GM12875 (cell line): Measurements from ENCODE around the gene EFNB2.
A peak's percentile ranks its signal among the peaks of the same experiment; 100 is the strongest.

Experiments
- H3K4me3 ChIP-seq: one replicate; pipeline ENCODE4 v1.5.1; 2011; ENCODE audit warnings: low read depth, low read length, control low read depth
- TF ChIP-seq, protein P1 (sequence below): IDR thresholded peaks from 2 replicates; pipeline ENCODE4 v1.5.1; 2011; ENCODE audit warnings: low read depth, mild to moderate bottlenecking, control low read depth, inconsistent platforms, low read length, moderate library complexity, borderline replicate concordance; ENCODE audit not compliant: insufficient read depth

EFNB2 gene, protein sequence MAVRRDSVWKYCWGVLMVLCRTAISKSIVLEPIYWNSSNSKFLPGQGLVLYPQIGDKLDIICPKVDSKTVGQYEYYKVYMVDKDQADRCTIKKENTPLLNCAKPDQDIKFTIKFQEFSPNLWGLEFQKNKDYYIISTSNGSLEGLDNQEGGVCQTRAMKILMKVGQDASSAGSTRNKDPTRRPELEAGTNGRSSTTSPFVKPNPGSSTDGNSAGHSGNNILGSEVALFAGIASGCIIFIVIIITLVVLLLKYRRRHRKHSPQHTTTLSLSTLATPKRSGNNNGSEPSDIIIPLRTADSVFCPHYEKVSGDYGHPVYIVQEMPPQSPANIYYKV

DNA sequence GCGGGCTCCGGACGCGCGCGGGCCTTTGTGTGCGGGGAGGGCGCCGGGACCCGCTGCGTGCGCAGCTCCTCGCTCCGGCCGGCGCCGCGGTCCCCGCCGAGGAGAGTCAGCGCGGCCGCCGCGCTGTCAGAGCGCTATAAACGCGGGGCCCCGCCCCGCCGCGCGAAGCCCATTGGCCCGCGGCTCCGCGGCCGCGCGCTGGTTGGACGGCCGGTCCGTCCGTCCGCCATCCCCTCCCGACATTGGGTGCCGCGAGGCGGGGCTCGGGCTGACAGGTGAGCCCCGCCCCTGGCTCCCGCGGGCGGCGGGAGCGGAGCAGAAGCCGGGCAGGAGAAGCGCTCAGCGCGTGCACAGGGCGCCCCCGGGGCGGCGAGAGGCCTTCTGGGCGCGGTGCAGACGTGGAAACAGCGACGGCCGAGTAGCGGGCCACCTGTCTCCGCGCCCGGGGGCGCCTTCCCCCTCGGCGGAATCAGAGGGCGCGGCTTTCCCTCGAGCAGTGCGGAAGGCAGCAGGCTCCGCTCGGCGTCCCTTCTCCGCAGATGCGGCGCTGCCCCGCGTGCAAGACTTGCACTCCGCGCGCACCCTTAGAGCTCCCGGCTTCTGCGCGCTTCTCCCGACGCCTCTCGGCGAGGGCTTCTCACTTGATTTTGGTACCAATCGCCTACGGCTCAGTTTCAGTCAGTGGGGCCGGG, at the start of gene EFNB2:
TSS of gene EFNB2 (minus strand) at position 111 of the 692 bp plus-strand sequence. CDS start 698 bp downstream, outside the sequence.
- H3K4me3 ChIP-seq: peak within 1 kb of the TSS; percentile 67
- TF ChIP-seq, protein P1, sequence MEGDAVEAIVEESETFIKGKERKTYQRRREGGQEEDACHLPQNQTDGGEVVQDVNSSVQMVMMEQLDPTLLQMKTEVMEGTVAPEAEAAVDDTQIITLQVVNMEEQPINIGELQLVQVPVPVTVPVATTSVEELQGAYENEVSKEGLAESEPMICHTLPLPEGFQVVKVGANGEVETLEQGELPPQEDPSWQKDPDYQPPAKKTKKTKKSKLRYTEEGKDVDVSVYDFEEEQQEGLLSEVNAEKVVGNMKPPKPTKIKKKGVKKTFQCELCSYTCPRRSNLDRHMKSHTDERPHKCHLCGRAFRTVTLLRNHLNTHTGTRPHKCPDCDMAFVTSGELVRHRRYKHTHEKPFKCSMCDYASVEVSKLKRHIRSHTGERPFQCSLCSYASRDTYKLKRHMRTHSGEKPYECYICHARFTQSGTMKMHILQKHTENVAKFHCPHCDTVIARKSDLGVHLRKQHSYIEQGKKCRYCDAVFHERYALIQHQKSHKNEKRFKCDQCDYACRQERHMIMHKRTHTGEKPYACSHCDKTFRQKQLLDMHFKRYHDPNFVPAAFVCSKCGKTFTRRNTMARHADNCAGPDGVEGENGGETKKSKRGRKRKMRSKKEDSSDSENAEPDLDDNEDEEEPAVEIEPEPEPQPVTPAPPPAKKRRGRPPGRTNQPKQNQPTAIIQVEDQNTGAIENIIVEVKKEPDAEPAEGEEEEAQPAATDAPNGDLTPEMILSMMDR: peak; percentile 22; the same call in 1 of the 2 replicates

DNA sequence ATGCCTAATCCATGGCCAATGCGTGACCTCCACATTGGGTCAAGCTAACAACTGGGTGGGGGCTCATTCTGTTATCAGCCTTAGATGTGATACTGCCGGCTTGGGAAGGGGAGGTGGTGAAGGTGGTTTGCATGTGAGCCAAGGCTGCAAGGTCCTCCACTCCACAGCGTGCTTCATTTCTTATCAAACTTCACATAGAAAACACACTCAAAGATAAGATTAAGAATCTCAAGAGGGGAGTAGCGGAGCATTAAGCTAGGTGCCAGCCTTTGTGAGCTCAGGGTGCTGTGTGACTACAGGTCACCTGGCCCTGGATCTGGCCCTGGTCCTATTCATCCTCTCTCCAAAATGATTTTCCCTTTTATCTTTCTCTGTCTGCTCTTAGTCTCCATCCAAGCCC, 45.8 kb upstream of the EFNB2 start:
- no peak overlapping the region for H3K4me3 ChIP-seq

DNA sequence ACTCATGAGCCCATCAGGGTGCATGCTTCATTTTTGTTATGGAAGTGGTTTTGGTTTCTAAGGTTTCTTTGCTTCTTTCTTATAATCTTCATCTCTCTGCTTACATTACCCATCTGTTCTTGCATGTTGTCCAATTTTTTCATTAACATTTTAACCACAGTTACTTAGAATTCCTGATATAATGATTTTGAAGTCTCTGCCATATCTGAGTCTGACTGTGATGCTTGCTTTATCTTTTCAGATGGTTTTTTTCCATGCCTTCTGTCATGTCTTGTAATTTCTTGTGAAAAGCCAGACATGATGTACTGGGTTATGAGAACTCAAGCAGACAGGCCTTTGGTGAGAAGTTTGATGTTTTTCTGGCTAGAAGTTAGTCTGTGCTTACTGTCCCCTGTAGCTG, 40.4 kb upstream of the EFNB2 start:
- H3K4me3 ChIP-seq: no peak overlapping the region
- TF ChIP-seq, protein P1: no peak

More for the DNA sequence above, 45.8 kb upstream of the EFNB2 start:
- TF ChIP-seq, protein P1: no peak

DNA sequence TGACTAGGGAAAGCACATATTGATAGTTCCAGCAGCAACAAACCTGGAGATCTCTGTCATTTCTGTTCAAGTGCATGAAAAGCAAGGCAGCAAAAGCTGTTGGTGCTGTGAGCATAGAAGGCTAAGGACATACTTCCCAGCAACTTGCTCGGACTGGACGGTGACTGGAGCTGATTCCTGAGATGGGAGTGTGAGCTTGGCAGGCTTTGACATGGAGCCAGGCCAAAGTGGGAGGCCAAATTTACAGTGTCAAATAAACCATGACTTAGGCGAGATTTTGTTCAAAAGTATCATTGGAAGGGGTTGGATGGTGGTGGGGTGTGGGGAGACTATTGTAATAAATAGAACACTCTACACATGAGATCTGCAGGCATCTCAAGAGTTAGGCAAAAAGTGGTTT, 38.4 kb upstream of the EFNB2 start:
- TF ChIP-seq, protein P1: no peak

DNA sequence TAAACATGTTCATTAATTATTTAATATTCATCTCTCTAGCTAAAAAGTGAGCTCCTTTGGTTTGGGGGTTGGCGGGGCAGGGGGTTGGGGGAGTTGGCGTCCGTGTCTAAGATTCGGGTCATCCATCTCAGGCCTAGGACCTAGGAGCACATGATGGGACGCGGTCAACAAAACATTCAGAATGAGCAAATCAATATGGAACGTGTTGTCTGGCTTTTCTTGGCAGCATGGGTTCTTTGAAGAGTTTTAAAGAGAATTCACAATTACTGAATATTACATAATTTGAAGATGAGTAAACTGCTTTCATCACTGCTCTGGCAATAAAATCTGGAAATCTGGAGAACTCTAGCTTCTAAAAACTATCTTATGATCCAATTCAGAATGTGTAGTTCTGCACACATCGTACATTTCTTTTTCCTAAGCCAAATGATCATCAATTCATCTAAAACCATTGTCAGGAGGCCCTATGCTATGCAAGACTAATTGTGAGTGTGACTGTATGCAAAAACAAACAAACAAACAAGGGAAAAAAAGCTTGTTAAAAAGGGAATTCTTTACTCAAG, 37.9 kb upstream of the EFNB2 start:
- H3K4me3 ChIP-seq: no peak overlapping the region
- TF ChIP-seq, protein P1: no peak

More for the DNA sequence above, 38.4 kb upstream of the EFNB2 start:
- H3K4me3 ChIP-seq: no peak overlapping the region

DNA sequence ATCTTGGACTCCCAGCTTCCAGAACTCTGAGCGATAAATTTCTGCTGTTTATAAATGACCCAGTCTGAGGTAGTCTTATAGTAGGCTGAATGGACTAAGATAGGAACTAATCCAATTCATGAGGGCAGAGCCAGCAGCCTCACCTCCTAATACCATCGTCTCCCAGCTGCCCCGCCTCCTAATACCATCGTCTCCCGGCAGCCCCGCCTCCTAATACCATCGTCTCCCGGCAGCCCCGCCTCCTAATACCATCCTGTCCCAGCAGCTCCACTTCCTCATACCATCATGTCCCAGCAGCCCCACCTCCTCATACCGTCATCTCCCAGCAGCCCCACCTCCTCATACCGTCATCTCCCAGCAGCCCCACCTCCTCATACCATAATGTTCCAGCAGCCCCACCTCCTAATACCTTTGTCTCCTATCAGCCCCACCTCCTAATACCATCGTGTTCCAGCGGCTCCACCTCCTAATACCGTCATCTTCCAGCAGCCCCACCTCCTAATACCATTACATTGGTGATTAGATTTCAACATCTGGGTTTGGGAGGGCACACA, 34.9 kb upstream of the EFNB2 start:
- TF ChIP-seq, protein P1: no peak
- H3K4me3 ChIP-seq: no peak overlapping the region
